Right atrium auricular region (tissue), 2 donors: Measurements from ENCODE around the gene ANKH. TPM values are rescaled to one million over a fixed set of nuclear protein-coding genes. Genes with fewer than 3 reads are reported as not detected.

Experiments
- DNase-seq: peaks from one replicate; pipeline ENCODE4 v3.0.0-alpha.2; 2019; ENCODE audit warnings: low spot score
- H3K27ac ChIP-seq, 2 donors: fragments of 200-600 bp; sonication (generic); 1 replicate in 1 of 2; 2 replicates in 1 of 2; pipeline ENCODE4 v1.5.1; 2016 to 2019
- H3K27me3 ChIP-seq, 2 donors: fragments of 200-600 bp; sonication (generic); one replicate each; pipeline versions ENCODE4 v1.5.1 to v1.6.0; 2017 to 2019
- H3K36me3 ChIP-seq: fragments of 200-600 bp; sonication (generic); one replicate; pipeline ENCODE4 v1.5.1; 2016
- H3K4me1 ChIP-seq, 2 donors: fragments of 200-600 bp; sonication (generic); one replicate each; pipeline versions ENCODE4 v1.5.1 to v1.6.0; 2017 to 2019
- H3K4me3 ChIP-seq, 2 donors: fragments of 200-600 bp; sonication (generic); 1 replicate in 1 of 2; 2 replicates in 1 of 2; pipeline ENCODE4 v1.5.1; 2017 to 2019; ENCODE audit warnings: mild to moderate bottlenecking in 1 of 2, moderate library complexity in 1 of 2
- H3K9me3 ChIP-seq, 2 donors: fragments of 200-600 bp; sonication (generic); one replicate each; pipeline ENCODE4 v1.5.1; 2019
- CTCF ChIP-seq, 2 donors: fragments of 200-600 bp; sonication (generic); IDR thresholded peaks; one replicate each; pipeline ENCODE4 v1.5.1; 2019; ENCODE audit warnings: antibody characterized with exemption in 2 of 2
- microRNA-seq, 2 donors: library from miRNA; unstranded; fragments of <30 nt; microRNA quantifications; one replicate each; pipeline ENCODE4, GENCODE V29; 2016 to 2017; ENCODE audit warnings: borderline number of aligned reads in 2 of 2, borderline replicate concordance in 1 of 2
- total RNA-seq, 2 donors: library from RNA; depleted of rRNA; stranded (reverse); fragments of >200 nt; gene quantifications; one replicate each; pipeline ENCODE4 v1.1.0, GENCODE V29; 2016

Gene ANKH
- total RNA-seq, 2 donors from 2014 or later, result 52.3 to 80.4 TPM

GRCh38 chr5:14659821-14660607, 211.6 kb downstream of the ANKH start:
- Histone ChIP-seq H3K27ac (no peak overlapping the region), H3K36me3 (no peaks in the 10 kb centered on the region), H3K4me3 (no peak overlapping the region), H3K4me1 (peaks cover 0 to 10% of the 10 kb centered on the region in 2 donors), H3K9me3 (no peaks in the 10 kb centered on the region), H3K27me3 (no peaks in the 10 kb centered on the region)
- DNase-seq, result no peak
- TF ChIP-seq CTCF (IDR thresholded peaks at IDR 0.05), result no peak

- H3K4me1 ChIP-seq, result no peaks in the 10 kb centered on the region
- TF ChIP-seq CTCF (IDR thresholded peaks at IDR 0.05), result no peak
- no peaks in the 10 kb centered on the region for H3K27me3 ChIP-seq
- DNase-seq, result no peak
- no peaks in the 10 kb centered on the region for H3K9me3 ChIP-seq
- no peak overlapping the region for H3K4me3 ChIP-seq
- no peaks in the 10 kb centered on the region for H3K36me3 ChIP-seq
- no peak overlapping the region for H3K27ac ChIP-seq
Observed at GRCh38 chr5:14656898-14657297, 214.7 kb downstream of the ANKH start.

- no peak overlapping the region for H3K27ac ChIP-seq
Observed at GRCh38 chr5:14655146-14655741, 216.3 kb downstream of the ANKH start.

More at GRCh38 chr5:14655146-14655741, 216.3 kb downstream of the ANKH start:
- no peaks in the 10 kb centered on the region for H3K36me3 ChIP-seq
- TF ChIP-seq CTCF (IDR thresholded peaks at IDR 0.05), result no peak
- no peaks in the 10 kb centered on the region for H3K4me1 ChIP-seq
- no peaks in the 10 kb centered on the region for H3K9me3 ChIP-seq
- no peak for DNase-seq
- H3K27me3 ChIP-seq, result no peaks in the 10 kb centered on the region
- no peak overlapping the region for H3K4me3 ChIP-seq

Small RNAs within 50 kb of the gene (microRNA-seq; reads per million reads assigned to microRNA genes)
- gene MIR4637, result 0 reads per million in 2 donors

Other genes with a start within 250 kb of the ANKH start
- 10 to 100 TPM; 13.9 to 29.9 TPM for gene OTULIN, start 207.1 kb downstream of the ANKH start, total RNA-seq